ENCODE data around the gene STK31.

DNA sequence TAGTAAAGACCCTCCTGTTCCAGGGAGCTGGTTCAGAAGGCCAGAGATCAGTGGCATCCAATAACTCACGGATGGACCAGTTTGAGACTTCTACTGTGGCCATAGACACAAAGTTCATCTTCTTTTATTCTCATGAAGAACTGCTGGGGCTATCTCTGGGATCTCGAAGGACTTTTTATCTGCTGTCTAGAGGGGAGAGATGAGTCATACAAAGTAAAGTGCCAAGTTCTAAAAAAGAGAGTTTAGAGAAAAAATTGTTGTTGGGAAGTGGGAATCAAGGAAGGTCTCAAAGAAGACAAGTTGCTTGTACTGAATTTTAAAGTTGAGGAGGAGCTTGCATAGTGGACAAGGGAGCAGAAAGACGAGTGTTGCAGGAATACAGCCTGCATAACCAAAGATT lies 38.0 kb upstream of the STK31 start:
- TF ChIP-seq, protein P1, sequence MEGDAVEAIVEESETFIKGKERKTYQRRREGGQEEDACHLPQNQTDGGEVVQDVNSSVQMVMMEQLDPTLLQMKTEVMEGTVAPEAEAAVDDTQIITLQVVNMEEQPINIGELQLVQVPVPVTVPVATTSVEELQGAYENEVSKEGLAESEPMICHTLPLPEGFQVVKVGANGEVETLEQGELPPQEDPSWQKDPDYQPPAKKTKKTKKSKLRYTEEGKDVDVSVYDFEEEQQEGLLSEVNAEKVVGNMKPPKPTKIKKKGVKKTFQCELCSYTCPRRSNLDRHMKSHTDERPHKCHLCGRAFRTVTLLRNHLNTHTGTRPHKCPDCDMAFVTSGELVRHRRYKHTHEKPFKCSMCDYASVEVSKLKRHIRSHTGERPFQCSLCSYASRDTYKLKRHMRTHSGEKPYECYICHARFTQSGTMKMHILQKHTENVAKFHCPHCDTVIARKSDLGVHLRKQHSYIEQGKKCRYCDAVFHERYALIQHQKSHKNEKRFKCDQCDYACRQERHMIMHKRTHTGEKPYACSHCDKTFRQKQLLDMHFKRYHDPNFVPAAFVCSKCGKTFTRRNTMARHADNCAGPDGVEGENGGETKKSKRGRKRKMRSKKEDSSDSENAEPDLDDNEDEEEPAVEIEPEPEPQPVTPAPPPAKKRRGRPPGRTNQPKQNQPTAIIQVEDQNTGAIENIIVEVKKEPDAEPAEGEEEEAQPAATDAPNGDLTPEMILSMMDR (IDR thresholded peaks at IDR 0.05) = no peak
- no peak for TF ChIP-seq POLR2A (IDR thresholded peaks at IDR 0.05)
